ENCODE measurements around the gene SLC9A9. TPM values are rescaled to one million over a fixed set of nuclear protein-coding genes. Genes with fewer than 3 reads are reported as not detected.

The SLC9A9 gene
- total RNA-seq, 1 donor from 2014 or later, result 15.0 TPM

DNA sequence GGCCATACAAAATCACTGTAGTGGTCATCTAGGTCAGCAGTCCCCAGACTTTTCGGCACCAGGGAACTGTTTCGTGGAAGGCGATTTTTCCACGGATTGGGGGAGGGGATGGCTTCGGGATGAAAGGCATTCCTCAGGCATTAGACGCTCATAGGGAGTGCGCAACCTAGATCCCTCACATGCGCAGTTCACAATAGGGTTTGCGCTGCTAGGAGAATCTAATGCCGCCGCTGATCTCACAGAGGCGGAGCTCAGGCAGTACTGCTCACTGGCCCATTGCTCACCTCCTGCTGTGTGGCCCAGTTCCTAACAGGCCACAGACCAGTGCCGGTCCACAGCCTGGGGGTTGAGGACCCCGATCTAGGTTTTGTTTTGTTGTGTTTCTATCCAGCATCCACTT lies 200.1 kb downstream of the SLC9A9 start:
- DNase-seq (ENCODE audit: low spot score), result no peak

- peak; percentile 76 for DNase-seq (ENCODE audit: low spot score)
Observed at GRCh38 chr3:143644370-143645089, 203.7 kb downstream of the SLC9A9 start.

DNA sequence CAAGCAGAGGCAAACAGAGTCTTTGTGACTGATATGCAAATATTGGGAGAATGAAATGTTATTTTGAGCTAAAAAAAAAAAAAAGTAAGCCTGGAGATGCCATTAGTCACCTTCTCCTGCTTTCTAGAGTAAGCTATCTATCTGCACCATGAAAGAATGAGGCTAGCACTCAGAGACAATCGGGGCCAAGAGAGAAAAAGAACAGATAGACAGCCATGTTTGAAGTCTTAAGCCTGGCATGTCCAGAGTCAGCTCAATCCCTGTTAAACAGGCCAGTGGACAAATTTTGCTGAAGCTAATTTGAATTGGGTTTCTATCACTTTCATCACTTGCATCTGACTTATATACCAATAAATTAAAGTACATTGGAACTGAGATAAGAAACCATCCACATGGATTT lies 204.4 kb downstream of the SLC9A9 start:
- DNase-seq (ENCODE audit: low spot score), result no peak

DNA sequence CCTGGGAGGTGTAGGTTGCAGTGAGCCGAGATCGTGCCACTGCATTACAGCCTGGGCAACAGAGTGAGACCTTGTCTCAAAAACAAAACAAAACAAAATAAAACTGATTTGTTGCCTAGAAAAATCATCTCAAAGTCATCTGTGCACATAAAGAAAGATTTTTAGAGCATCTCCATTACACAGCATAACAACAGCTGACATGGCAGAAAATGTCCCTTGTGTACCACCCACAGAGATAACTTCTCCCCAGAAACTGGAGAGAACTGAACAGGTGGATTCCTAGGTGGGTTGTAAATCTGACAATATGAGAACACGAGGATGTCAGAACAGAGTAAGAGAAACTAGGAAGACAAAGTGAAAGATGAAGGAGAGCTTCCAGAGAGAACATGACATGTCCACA lies 207.5 kb downstream of the SLC9A9 start:
- DNase-seq (ENCODE audit: low spot score), result no peak

DNA sequence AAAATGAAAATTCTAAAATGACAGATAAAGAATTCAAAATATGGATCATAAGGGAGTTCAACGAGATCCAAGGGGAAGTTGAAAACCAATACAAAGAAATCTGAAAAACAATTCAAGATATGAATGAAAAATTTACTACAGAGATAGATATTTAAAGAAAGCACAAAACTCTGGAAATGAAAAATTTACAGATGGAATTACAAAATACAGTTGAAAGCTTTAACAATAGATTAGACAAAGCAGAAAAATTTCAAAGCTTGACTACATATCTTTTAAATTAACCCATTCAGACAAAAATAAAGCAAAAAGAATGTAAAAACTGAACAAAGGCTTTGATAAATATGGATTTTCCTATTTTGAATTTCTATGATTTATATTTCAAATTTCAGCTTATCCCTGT lies 211.1 kb downstream of the SLC9A9 start:
- no peak for DNase-seq (ENCODE audit: low spot score)

GRCh38 chr3:143634991-143635390 lies 213.3 kb downstream of the SLC9A9 start:
- no peak for DNase-seq (ENCODE audit: low spot score)

DNA sequence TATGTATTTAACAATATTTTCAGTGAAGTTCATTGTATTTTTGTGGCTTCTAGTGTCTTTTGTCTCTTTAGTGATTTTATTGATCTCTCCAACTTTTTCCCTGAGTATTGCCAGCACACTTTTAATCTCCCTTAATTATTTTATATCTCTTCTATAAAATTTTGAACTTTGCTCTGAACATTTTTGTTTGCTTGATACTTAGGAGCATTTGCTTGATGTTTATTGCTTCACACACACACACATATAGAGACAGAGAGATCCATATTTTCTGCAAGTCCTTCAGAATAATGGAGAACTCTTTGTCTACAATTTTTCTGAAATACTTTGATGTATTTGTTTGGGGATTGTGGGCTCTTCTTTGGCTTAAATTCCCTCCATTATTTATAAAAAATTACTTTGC lies 213.8 kb downstream of the SLC9A9 start:
- DNase-seq (ENCODE audit: low spot score), result no peak

DNA sequence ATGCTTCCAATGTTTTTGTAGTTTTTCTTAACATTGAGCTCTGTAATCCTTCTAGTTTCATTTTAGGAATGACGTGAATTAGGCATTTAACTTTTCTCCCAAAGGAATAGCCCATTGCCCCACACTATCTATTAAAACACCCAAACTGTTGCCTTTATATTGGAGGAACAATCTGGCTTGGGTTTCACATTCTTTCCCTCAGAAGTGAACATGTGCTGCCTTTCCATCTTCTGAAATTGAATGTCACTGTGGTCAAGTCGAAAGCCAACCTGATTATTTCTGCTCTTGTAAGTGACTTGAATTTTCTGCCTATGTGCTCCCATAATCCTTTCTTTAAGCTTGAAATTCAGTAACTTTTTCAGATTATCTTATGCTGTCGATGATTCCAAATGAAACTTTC lies 214.5 kb downstream of the SLC9A9 start:
- no peak for DNase-seq (ENCODE audit: low spot score)

DNA sequence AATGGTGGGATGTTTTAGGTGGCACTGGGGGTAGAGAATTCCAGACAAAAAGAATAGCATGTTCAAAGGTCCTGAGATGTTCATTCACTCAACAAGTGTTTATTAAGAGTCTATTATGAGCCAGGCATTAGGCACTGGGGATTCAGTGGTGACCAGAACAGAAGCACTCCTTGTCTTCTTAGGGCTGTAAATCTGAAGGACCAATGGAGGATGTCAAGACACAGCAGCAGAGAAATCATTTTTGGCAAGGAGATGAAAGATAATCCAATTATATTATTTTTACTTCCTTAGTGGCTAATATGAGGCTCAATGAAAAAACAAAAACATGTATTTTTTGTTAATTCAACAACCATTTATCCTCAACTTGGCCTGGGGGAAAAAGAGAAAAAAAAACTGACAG lies 218.5 kb downstream of the SLC9A9 start:
- DNase-seq (ENCODE audit: low spot score), result no peak

DNA sequence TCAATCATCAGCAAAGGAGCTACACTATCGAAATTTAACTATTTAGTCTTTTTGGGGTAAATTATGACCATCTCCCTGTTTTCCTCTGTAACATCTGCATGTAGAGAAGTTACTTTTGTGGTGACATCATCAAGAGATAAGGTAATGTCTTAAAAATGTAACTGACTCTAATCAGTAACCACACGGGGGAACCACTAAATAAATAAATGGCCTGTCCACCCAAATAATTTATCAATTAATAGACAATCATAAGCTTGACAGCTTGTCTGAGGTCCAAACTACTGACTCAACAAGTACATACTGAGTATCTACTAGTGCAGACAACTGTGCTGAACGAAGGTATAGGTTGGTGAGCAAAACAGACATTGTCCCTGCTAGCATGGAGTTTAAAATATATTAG lies 219.3 kb downstream of the SLC9A9 start:
- DNase-seq (ENCODE audit: low spot score), result no peak

- DNase-seq (ENCODE audit: low spot score), result no peak
Observed at GRCh38 chr3:143627336-143627735, 220.9 kb downstream of the SLC9A9 start.

DNA sequence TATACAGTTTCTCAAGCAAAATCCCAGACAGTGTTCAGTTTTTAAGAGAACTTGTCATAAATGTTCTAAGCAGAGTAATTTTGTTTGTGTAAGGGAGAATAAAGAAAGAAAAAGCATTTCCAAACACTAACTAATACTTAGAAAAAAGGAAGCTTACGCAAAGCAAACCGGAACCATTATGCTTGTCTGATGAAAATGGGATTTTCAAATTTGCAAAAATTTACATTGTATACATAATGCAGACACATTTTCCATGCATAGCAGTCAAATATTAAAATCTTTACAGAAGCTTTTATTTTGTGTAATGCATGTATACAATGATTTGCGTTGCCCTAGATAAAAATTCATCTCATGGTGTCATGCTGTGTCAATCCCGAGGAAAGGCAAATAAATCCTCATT lies 229.0 kb downstream of the SLC9A9 start:
- no peak for DNase-seq (ENCODE audit: low spot score)

- no peak for DNase-seq (ENCODE audit: low spot score)
Observed at GRCh38 chr3:143617050-143617449, 231.2 kb downstream of the SLC9A9 start.

GRCh38 chr3:143613226-143613625 lies 235.0 kb downstream of the SLC9A9 start:
- no peak for DNase-seq (ENCODE audit: low spot score)

DNA sequence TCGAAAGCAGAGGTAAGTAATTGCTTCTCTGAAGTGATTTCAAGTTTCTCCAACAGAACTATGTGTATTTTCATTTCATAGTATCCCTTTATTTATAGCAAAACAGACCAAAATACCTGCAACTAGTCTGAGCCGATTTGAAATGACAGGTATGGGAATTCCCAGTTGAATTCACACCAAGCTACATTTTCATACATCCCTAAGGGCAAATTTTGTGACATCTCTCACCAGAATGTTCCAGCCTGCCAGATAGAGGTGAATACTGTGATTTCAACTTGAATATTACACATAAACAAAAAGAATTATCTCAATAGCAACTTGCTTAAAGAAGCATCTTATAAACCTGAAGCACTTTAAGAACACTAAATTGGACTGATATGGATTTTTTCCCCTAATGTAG lies 235.7 kb downstream of the SLC9A9 start:
- DNase-seq (ENCODE audit: low spot score), result no peak

- no peak for DNase-seq (ENCODE audit: low spot score)
Observed at GRCh38 chr3:143608966-143609365, 239.3 kb downstream of the SLC9A9 start.

- no peak for DNase-seq (ENCODE audit: low spot score)
Observed at GRCh38 chr3:143605233-143605950, 242.9 kb downstream of the SLC9A9 start.

DNA sequence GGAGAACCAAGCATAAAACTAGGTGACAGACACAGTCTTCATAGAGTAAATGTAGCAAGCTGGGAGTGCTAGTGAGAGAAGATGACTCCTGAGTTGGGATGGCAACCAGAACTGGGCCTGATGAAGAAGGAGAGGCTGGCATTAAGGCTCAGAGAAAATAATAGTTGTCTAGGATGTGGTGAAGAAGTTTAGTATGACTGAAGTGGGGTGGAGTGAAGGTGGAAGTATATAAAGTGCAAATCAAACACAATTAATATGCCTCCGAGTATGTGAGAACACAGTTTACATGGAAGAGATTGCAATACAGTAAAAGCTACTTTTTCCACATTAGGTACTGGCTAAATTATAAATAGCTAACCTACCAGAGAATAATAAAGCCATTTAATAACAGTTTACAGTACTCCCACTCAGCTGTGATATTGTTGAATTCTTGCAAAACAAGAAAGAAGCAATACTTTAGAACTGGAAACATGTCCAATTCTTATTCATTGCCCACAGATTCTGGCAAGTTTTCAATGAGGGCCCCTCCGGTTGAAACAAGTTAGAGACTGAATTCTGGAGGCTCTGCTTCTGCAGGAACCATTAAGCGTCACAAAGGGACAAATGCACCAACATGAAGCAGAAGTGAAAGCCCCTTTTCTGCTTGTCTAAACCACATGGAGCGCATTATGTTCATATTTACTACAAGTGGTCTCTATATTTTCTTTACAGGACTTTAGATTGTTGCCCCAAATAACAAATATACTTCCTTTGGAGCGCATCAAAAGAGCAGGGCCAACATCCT lies 243.7 kb downstream of the SLC9A9 start:
- no peak for DNase-seq (ENCODE audit: low spot score)

- no peak for DNase-seq (ENCODE audit: low spot score)
Observed at GRCh38 chr3:143603774-143604173, 244.5 kb downstream of the SLC9A9 start.

- peak; percentile 91 for DNase-seq (ENCODE audit: low spot score)
Observed at GRCh38 chr3:143601723-143602484, 246.4 kb downstream of the SLC9A9 start.

- no peak for DNase-seq (ENCODE audit: low spot score)
Observed at GRCh38 chr3:143600756-143601718, 247.2 kb downstream of the SLC9A9 start.

Measured in ureter (tissue), 1 donor.